GM12874 (cell line): ENCODE measurements around the gene ZNF684.

ENCODE experiments used
- TF ChIP-seq, protein P1 (sequence below): IDR thresholded peaks from 2 replicates; pipeline ENCODE4 v1.5.1; 2011; ENCODE audit warnings: low read depth, mild to moderate bottlenecking, control low read depth, low read length, moderate library complexity; ENCODE audit not compliant: insufficient read depth

ZNF684 gene

GRCh38 chr1:40531381-40532061 is at the start of gene ZNF684:
TSS of gene ZNF684 (plus strand) at chr1:40531637. CDS start at chr1:40533167, 1,530 bp downstream.
- TF ChIP-seq, protein P1, sequence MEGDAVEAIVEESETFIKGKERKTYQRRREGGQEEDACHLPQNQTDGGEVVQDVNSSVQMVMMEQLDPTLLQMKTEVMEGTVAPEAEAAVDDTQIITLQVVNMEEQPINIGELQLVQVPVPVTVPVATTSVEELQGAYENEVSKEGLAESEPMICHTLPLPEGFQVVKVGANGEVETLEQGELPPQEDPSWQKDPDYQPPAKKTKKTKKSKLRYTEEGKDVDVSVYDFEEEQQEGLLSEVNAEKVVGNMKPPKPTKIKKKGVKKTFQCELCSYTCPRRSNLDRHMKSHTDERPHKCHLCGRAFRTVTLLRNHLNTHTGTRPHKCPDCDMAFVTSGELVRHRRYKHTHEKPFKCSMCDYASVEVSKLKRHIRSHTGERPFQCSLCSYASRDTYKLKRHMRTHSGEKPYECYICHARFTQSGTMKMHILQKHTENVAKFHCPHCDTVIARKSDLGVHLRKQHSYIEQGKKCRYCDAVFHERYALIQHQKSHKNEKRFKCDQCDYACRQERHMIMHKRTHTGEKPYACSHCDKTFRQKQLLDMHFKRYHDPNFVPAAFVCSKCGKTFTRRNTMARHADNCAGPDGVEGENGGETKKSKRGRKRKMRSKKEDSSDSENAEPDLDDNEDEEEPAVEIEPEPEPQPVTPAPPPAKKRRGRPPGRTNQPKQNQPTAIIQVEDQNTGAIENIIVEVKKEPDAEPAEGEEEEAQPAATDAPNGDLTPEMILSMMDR, result no peak

- TF ChIP-seq, protein P1, result no peak
Observed at GRCh38 chr1:40495315-40495903, 36.0 kb upstream of the ZNF684 start.

GRCh38 chr1:40507973-40508372 is 23.5 kb upstream of the ZNF684 start:
- TF ChIP-seq, protein P1, result no peak

- TF ChIP-seq, protein P1, result no peak
Observed at GRCh38 chr1:40508375-40509341, 22.8 kb upstream of the ZNF684 start, which contains the start of gene EXO5. TSS of gene EXO5 (plus strand) at chr1:40508767. CDS start at chr1:40514545, 5,778 bp downstream.

- TF ChIP-seq, protein P1, result no peak
Observed at GRCh38 chr1:40519517-40519916, 11.9 kb upstream of the ZNF684 start.

- TF ChIP-seq, protein P1, result no peak
Observed at GRCh38 chr1:40530735-40531380, 579 bp upstream of the ZNF684 start.
